HepG2 (cell line): ENCODE data around the gene CFAP45.

Source experiments
- AFF4 ChIP-seq: sonication (generic); formaldehyde crosslinking; IDR thresholded peaks from 2 replicates; pipeline ENCODE4 v1.4.0; 2020; ENCODE audit warnings: missing genetic modification reagents
- GABPA ChIP-seq, 2 experiments: IDR thresholded peaks; 2 replicates each; pipeline ENCODE4 v1.6.1; 2011 to 2016; ENCODE audit warnings: low read depth in 2 of 2, low read length in 1 of 2, missing biosample characterization in 1 of 2, missing genetic modification characterization in 1 of 2
- GFI1 ChIP-seq: sonication (generic); formaldehyde crosslinking; IDR thresholded peaks from 2 replicates; pipeline ENCODE4 v1.5.0; 2020; ENCODE audit warnings: missing genetic modification reagents, mild to moderate bottlenecking, borderline replicate concordance
- MEIS1 ChIP-seq: sonication (generic); formaldehyde crosslinking; IDR thresholded peaks from 2 replicates; pipeline ENCODE4 v1.9.0; 2021; ENCODE audit warnings: mild to moderate bottlenecking, missing genetic modification reagents, moderate library complexity, borderline replicate concordance
- MTA3 ChIP-seq: sonication (generic); formaldehyde crosslinking; IDR thresholded peaks from 2 replicates; pipeline ENCODE4 v1.4.0; 2020; ENCODE audit warnings: missing genetic modification reagents
- NFKBIZ ChIP-seq: IDR thresholded peaks from 2 replicates; pipeline ENCODE4 v1.6.1; 2018; ENCODE audit warnings: missing genetic modification reagents, missing compliant biosample characterization
- THYN1 ChIP-seq: sonication (generic); formaldehyde crosslinking; IDR thresholded peaks from 2 replicates; pipeline ENCODE4 v1.8.1; 2023; ENCODE audit warnings: low read depth, mild to moderate bottlenecking, moderate library complexity, missing genetic modification reagents, borderline replicate concordance
- ZNF263 ChIP-seq: sonication (generic); formaldehyde crosslinking; IDR thresholded peaks from 2 replicates; pipeline ENCODE4 v1.4.0; 2020; ENCODE audit warnings: missing genetic modification reagents
- ZNF501 ChIP-seq: sonication (generic); formaldehyde crosslinking; IDR thresholded peaks from 2 replicates; pipeline ENCODE4 v1.5.1; 2020; ENCODE audit warnings: mild to moderate bottlenecking, moderate library complexity, missing genetic modification reagents

- no peak for TF ChIP-seq MEIS1 (CRISPR knock-in tag)
- no peak for TF ChIP-seq ZNF263 (CRISPR knock-in tag)
- TF ChIP-seq GABPA (IDR thresholded peaks at IDR 0.05; ENCODE audit: low read depth, low read length) = no peak
- TF ChIP-seq GABPA (CRISPR knock-in tag; IDR thresholded peaks at IDR 0.05; ENCODE audit: low read depth) = no peak
- no peak for TF ChIP-seq NFKBIZ
- TF ChIP-seq AFF4 = no peak
- no peak for TF ChIP-seq THYN1 (CRISPR knock-in tag)
- TF ChIP-seq GFI1 (CRISPR knock-in tag) = no peak
- TF ChIP-seq ZNF501 (CRISPR knock-in tag) = no peak
- no peak for TF ChIP-seq MTA3 (CRISPR knock-in tag)
Observed at GRCh38 chr1:159927211-159927848, 27.4 kb upstream of the CFAP45 start.
